K562 (cell line): ENCODE data around the gene INSIG1. TPM values are rescaled to one million over a fixed set of nuclear protein-coding genes. Genes with fewer than 3 reads are reported as not detected.
A peak's percentile ranks its signal among the peaks of the same experiment; 100 is the strongest.

Experiments used
- ARNT ChIP-seq, 2 experiments: fragments of 450-650 bp; IDR thresholded peaks; 2 replicates each; pipeline ENCODE4 v1.6.1; 2016; ENCODE audit warnings: mild to moderate bottlenecking in 1 of 2
- ATF1 ChIP-seq, 2 experiments: fragments of 450-650 bp in 1 of 2; IDR thresholded peaks; 2 replicates each; pipeline ENCODE4 v1.6.1; 2016; ENCODE audit warnings: missing compliant biosample characterization in 1 of 2, missing genetic modification characterization in 1 of 2
- ATF3 ChIP-seq, 2 experiments: fragments of 450-650 bp in 1 of 2; sonication (generic) in 1 of 2; formaldehyde crosslinking in 1 of 2; IDR thresholded peaks in 1 of 2; conservative IDR thresholded peaks in 1 of 2; 2 replicates each; pipeline versions ENCODE4 v1.6.1 to v1.8.1; 2016 to 2023; ENCODE audit warnings: mild to moderate bottlenecking in 2 of 2, moderate library complexity in 2 of 2, inconsistent platforms in 1 of 2, missing genetic modification reagents in 1 of 2
- BMI1 ChIP-seq: fragments of 150-350 bp; IDR thresholded peaks from 2 replicates; pipeline ENCODE4 v1.6.1; 2014; ENCODE audit warnings: low read length
- CHCHD3 ChIP-seq: fragments of 250-450 bp; sonication (Bioruptor Pico); IDR thresholded peaks from 2 replicates; pipeline ENCODE4 v2.1.2; 2022; ENCODE audit warnings: mild to moderate bottlenecking
- DEAF1 ChIP-seq: fragments of 450-650 bp; formaldehyde crosslinking; IDR thresholded peaks from 2 replicates; pipeline ENCODE4 v1.4.0; 2020; ENCODE audit warnings: mild to moderate bottlenecking, moderate library complexity
- EZH2 ChIP-seq: IDR thresholded peaks from 2 replicates; pipeline ENCODE4 v1.6.1; 2012; ENCODE audit warnings: low read depth, mild to moderate bottlenecking, inconsistent platforms, low read length, borderline replicate concordance
- FOXJ3 ChIP-seq: sonication (generic); formaldehyde crosslinking; IDR thresholded peaks from 2 replicates; pipeline ENCODE4 v1.4.0; 2020; ENCODE audit warnings: mild to moderate bottlenecking, missing genetic modification reagents
- GABPA ChIP-seq: fragments of 200-800 bp; sonication (Bioruptor generic); conservative IDR thresholded peaks from 2 replicates; pipeline ENCODE4 v1.6.1; 2016; ENCODE audit warnings: low read depth, missing genetic modification characterization, missing compliant biosample characterization
- MTA3 ChIP-seq: fragments of 450-650 bp; formaldehyde crosslinking; IDR thresholded peaks from 2 replicates; pipeline ENCODE4 v1.6.1; 2017; ENCODE audit warnings: mild to moderate bottlenecking, borderline replicate concordance
- NFE2 ChIP-seq: IDR thresholded peaks from 2 replicates; pipeline ENCODE4 v1.6.1; 2014; ENCODE audit warnings: antibody characterized with exemption, low read depth
- NR2C1 ChIP-seq, 2 experiments: fragments of 450-650 bp; IDR thresholded peaks; 2 replicates each; pipeline ENCODE4 v1.6.1; 2017; ENCODE audit warnings: mild to moderate bottlenecking in 2 of 2, antibody characterized with exemption in 1 of 2, inconsistent platforms in 1 of 2, missing compliant biosample characterization in 1 of 2, missing genetic modification characterization in 1 of 2
- NR2C2 ChIP-seq, 2 experiments: fragments of 200-800 bp in 1 of 2; sonication (Bioruptor generic) in 1 of 2; sonication (generic) in 1 of 2; formaldehyde crosslinking in 1 of 2; IDR thresholded peaks; 2 replicates each; pipeline versions ENCODE4 v1.6.1 to v1.8.0; 2016 to 2022; ENCODE audit warnings: mild to moderate bottlenecking in 1 of 2, missing compliant biosample characterization in 1 of 2, missing genetic modification characterization in 1 of 2, missing genetic modification reagents in 1 of 2
- POLR2B ChIP-seq: fragments of 450-650 bp; IDR thresholded peaks from 2 replicates; pipeline ENCODE4 v1.6.1; 2018; ENCODE audit warnings: low read depth; ENCODE audit not compliant: partially characterized antibody
- ZBTB9 ChIP-seq: fragments of 450-650 bp; formaldehyde crosslinking; IDR thresholded peaks from 2 replicates; pipeline ENCODE4 v1.4.0; 2020; ENCODE audit warnings: mild to moderate bottlenecking, moderate library complexity
- ZNF232 ChIP-seq: sonication (generic); formaldehyde crosslinking; IDR thresholded peaks from 2 replicates; pipeline ENCODE4 v1.8.0; 2022; ENCODE audit warnings: mild to moderate bottlenecking, missing genetic modification reagents
- ZNF717 ChIP-seq: fragments of 250-450 bp; sonication (Bioruptor Pico); IDR thresholded peaks from 2 replicates; pipeline ENCODE4 v1.5.0; 2021
- polyA plus RNA-seq, 8 experiments: library from polyadenylated mRNA; depleted of rRNA in 4 of 8; stranded (reverse) in 5 of 8; unstranded in 3 of 8; fragments of >200 nt; fragmentation: Nextera tagmentation in 2 of 8; fragmentation: Illumina TruSeq in 1 of 8; extraction: Ambion mirVana in 2 of 8; extraction: Trizol in 1 of 8; gene quantifications; 2 replicates each; pipeline versions ENCODE4 v1.2.1 to v1.2.3, GENCODE V29; 2011 to 2014; ENCODE audit warnings: inconsistent platforms in 1 of 8, missing spikeins in 1 of 8
- total RNA-seq, 7 experiments: library from RNA; depleted of rRNA in 6 of 7; stranded (reverse); fragments of >200 nt in 6 of 7; fragmentation: Illumina TruSeq in 2 of 7; extraction: Trizol in 2 of 7; gene quantifications; 2 replicates each; pipeline versions ENCODE4 v1.2.1 to v1.2.3, GENCODE V29; 2011 to 2021; ENCODE audit warnings: low replicate concordance in 1 of 7
- TF ChIP-seq, protein P1 (sequence below): sonication (generic); formaldehyde crosslinking; IDR thresholded peaks from 2 replicates; pipeline ENCODE4 v1.8.0; 2022; ENCODE audit warnings: mild to moderate bottlenecking, missing genetic modification reagents
- TF ChIP-seq, protein P2 (sequence below): fragments of 450-650 bp; formaldehyde crosslinking; IDR thresholded peaks from 2 replicates; pipeline ENCODE4 v1.4.0; 2022; ENCODE audit warnings: missing genetic modification characterization

INSIG1 gene
- total and polyA plus RNA-seq, 9 of the 15 experiments (the other 6 are each of a cell fraction or from before 2014, with no cell fraction given), result 57.1 to 787 (median 238) TPM

DNA sequence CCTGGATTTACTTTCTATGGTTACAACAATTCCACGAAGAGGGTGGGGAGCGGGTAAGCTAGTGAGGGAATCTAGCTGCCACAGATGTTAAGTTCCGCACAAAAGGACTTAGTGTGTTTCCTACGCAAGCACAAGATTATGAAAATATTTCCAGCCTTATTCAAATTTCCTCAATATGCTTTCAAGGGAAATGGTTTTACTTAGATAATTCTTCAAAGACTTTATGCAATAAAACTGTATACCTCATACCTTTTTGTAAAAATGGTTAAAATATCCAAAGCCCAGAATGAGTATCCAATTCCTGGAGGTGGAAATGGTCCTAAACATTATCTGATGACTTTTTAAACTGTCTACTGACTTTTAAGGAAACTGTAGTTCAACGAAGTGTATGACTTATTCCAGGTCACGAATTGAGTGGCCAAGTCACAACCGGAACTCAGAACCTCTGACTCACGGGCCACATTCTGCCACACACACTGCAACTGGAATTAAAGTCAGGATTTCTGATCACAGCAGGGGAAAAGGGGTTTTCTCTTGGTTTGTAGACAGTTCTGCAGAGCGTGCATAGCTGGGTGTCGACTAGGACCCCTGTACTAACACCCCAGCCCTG lies 20.2 kb upstream of the INSIG1 start (continued):
- TF ChIP-seq ATF3 (IDR thresholded peaks at IDR 0.05) (peak; percentile 32; the same call in 1 of the 2 replicates), ATF3 (CRISPR knock-in tag; conservative IDR thresholded peaks at IDR 0.05) (no peak), BMI1 (peak; percentile 72), CHCHD3 (CRISPR knock-in tag) (no peak), MTA3 (no peak), ZNF232 (no peak), ARNT (IDR thresholded peaks at IDR 0.05) (no peak), POLR2B (no peak), ZBTB9 (CRISPR knock-in tag) (0 out of 2 replicates have a peak, but pooled peaks have one; percentile 34), ATF1 (CRISPR knock-in tag; IDR thresholded peaks at IDR 0.05) (no peak), ATF1 (tag; IDR thresholded peaks at IDR 0.05) (peak; percentile 13; the same call in 1 of the 2 replicates), ZNF717 (no peak), GABPA (peak; percentile 48; the same call in 1 of the 2 replicates), DEAF1 (no peak), NR2C2 (CRISPR knock-in tag; IDR thresholded peaks at IDR 0.05) (no peak), NR2C2 (tag; IDR thresholded peaks at IDR 0.05) (peak; percentile 76), FOXJ3 (CRISPR knock-in tag) (no peak), NFE2 (no peak), EZH2 (peak; percentile 69; the same call in 1 of the 2 replicates), NR2C1 (IDR thresholded peaks at IDR 0.05) (0 out of 2 replicates have a peak, but pooled peaks have one; percentile 20), NR2C1 (tag; IDR thresholded peaks at IDR 0.05) (peak; percentile 37; the same call in 1 of the 2 replicates)
- TF ChIP-seq, protein P1, sequence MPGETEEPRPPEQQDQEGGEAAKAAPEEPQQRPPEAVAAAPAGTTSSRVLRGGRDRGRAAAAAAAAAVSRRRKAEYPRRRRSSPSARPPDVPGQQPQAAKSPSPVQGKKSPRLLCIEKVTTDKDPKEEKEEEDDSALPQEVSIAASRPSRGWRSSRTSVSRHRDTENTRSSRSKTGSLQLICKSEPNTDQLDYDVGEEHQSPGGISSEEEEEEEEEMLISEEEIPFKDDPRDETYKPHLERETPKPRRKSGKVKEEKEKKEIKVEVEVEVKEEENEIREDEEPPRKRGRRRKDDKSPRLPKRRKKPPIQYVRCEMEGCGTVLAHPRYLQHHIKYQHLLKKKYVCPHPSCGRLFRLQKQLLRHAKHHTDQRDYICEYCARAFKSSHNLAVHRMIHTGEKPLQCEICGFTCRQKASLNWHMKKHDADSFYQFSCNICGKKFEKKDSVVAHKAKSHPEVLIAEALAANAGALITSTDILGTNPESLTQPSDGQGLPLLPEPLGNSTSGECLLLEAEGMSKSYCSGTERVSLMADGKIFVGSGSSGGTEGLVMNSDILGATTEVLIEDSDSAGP, result no peak
- TF ChIP-seq, protein P2, sequence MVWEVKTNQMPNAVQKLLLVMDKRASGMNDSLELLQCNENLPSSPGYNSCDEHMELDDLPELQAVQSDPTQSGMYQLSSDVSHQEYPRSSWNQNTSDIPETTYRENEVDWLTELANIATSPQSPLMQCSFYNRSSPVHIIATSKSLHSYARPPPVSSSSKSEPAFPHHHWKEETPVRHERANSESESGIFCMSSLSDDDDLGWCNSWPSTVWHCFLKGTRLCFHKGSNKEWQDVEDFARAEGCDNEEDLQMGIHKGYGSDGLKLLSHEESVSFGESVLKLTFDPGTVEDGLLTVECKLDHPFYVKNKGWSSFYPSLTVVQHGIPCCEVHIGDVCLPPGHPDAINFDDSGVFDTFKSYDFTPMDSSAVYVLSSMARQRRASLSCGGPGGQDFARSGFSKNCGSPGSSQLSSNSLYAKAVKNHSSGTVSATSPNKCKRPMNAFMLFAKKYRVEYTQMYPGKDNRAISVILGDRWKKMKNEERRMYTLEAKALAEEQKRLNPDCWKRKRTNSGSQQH (CRISPR knock-in tag), result no peak
